GM19467 (cell line): ENCODE data around the gene CCL3.

Experiments
- ATAC-seq: cut with Tn5 transposase; IDR thresholded peaks from one replicate; pipeline ENCODE4 v1.9.1; 2021; ENCODE audit warnings: mild to moderate bottlenecking, moderate library complexity; ENCODE audit not compliant: unreplicated experiment

CCL3 gene

DNA sequence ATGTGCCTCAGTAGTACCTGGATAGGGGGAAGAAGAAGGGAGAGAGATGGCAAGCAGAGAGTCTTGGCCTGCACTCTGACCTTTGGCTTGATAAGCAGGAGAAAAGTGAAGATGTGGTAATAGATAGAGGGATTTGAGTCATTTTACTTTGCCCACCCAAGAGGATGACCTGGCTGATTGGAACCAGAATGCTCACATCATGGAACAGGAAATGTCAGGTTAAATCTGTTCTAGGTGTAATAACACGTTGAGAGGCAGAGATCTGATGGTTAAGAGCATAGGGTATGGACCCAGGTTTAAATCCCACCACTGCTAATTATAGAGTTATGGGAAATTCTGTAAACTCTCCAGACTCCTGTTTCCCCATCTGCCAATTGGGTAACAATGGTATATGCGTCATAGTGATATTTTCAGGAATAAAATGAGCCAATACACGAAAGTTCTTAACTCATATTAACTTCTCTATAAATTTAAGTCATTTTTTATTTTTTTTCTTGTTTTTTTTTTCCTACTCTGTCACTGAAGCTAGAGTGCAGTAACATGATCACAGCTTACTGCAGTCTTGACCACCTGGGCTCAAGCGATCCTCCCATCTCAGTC, 33.9 kb downstream of the CCL3 start:
- ATAC-seq = no peak

DNA sequence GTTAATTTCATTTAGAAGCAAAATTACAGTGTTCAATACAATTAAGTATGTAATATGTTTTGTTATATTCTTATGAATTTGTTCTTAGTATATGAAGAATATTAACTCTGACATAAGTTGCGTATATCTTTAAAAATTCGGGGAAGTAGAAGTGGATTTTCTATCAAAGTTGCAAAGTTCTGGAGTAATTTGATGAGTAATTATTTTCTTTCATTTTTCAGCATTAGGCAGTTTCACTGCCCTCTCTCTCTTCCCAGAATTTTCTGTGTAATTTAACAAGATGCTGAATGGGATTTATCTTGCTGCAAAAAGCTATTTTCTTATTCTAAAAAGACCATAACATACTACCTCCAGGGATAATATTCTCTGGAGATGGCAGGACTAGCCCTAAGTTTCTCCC, 34.8 kb downstream of the CCL3 start:
- no peak for ATAC-seq

DNA sequence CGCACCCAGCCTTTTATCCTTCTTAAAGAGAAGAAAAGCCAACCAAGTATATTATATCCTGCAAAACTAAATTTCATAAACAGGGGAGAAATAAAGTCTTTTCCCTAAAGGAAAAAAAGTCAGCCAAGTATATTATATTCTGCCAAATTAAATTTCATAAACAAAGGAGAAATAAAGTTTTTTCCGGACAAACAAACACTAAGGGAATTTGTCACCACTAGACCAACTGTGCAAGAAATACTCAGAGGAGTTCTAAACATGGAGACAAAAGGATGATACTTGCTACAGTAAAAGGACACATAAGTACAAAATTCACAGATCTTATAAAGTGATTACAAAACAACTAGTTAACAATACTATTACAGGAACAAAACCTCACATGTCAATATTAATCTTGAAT, 40.3 kb downstream of the CCL3 start:
- ATAC-seq = no peak

DNA sequence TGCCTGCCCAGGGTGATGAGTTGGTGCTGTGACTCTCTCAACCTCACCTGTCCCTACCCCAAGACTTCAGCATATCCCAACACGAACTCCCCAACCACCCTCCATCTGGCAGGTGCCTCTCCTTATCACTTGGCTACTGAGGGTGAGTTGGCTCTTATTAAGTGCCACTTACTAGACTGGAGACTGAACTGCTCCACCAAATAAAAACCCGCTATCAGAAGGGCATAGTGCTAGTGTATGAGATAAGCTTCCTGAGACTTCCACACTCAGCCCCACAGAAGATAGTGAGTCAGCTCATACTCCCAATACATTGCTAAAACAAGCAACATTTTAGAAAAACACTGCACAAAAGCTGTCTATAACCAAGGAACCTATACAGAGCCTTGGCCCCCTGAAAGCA, 41.9 kb downstream of the CCL3 start:
- no peak for ATAC-seq
